H1 (cell line): Measurements from ENCODE around the gene ESRP2. TPM values are rescaled to one million over a fixed set of nuclear protein-coding genes. Genes with fewer than 3 reads are reported as not detected.

ENCODE experiments used
- CTCF ChIA-PET: fragments of 300-600 bp; sonication (Branson Sonifier 250); formaldehyde crosslinking; loops from one replicate; lab custom pipeline; 2021; ENCODE audit not compliant: partially characterized antibody; lab: Charles Lee
- POLR2A ChIA-PET: fragments of 300-600 bp; sonication (Branson Sonifier 250); formaldehyde crosslinking; loops from one replicate; lab custom pipeline; 2021; ENCODE audit warnings: inconsistent platforms; ENCODE audit not compliant: partially characterized antibody; lab: Charles Lee
- DNase-seq, 2 experiments: peaks; one replicate each; pipeline versions ENCODE4 v3.0.0 to v3.0.0-alpha.2; 2010 to 2022; ENCODE audit warnings: low spot score in 2 of 2, low read depth in 1 of 2, mixed read lengths in 1 of 2
- FAIRE-seq: peaks from 2 replicates; lab custom pipeline; 2011; peaks lifted over from hg19 to GRCh38; lab: Jason Lieb, UNC
- H2AFZ ChIP-seq: 2 replicates; pipeline ENCODE4 v1.8.1; 2012; ENCODE audit warnings: low read length, inconsistent platforms
- H2AK5ac ChIP-seq: 2 replicates; pipeline ENCODE4 v1.6.1; 2013; ENCODE audit warnings: low read depth, low read length
- H2BK120ac ChIP-seq: replicated peaks from 2 replicates; pipeline ENCODE3; 2013; ENCODE audit warnings: low read depth, low read length, inconsistent platforms
- H2BK12ac ChIP-seq: 2 replicates; pipeline ENCODE4 v1.6.1; 2013; ENCODE audit warnings: low read depth, low read length
- H2BK15ac ChIP-seq: 2 replicates; pipeline ENCODE4 v1.6.1; 2013; ENCODE audit warnings: low read length
- H2BK20ac ChIP-seq: 2 replicates; pipeline ENCODE4 v1.6.1; 2013; ENCODE audit warnings: low read length
- H2BK5ac ChIP-seq: 2 replicates; pipeline ENCODE4 v1.6.1; 2013; ENCODE audit warnings: low read depth, low read length
- H3K14ac ChIP-seq: 2 replicates; pipeline ENCODE4 v1.6.1; 2013; ENCODE audit warnings: inconsistent platforms; ENCODE audit not compliant: insufficient read length
- H3K18ac ChIP-seq: 2 replicates; pipeline ENCODE4 v1.6.1; 2013; ENCODE audit warnings: low read length; ENCODE audit errors: extremely low read depth
- H3K23ac ChIP-seq: 2 replicates; pipeline ENCODE4 v1.6.1; 2013; ENCODE audit warnings: inconsistent platforms; ENCODE audit not compliant: insufficient read length
- H3K23me2 ChIP-seq: 2 replicates; pipeline ENCODE4 v1.6.1; 2013; ENCODE audit warnings: low read depth, low read length
- H3K27ac ChIP-seq: 2 replicates; pipeline ENCODE4 v1.6.1; 2011; ENCODE audit warnings: low read depth, low read length, inconsistent platforms
- H3K27me3 ChIP-seq, 4 experiments: replicated peaks in 1 of 4; 1 replicate in 1 of 4; 2 replicates in 3 of 4; pipeline versions ENCODE4 v1.6.1 to v1.8.1; 2011 to 2013; ENCODE audit warnings: low read length in 3 of 4, mild to moderate bottlenecking in 3 of 4, inconsistent platforms in 2 of 4, mixed read lengths in 2 of 4, moderate library complexity in 1 of 4; ENCODE audit not compliant: control insufficient read depth in 3 of 4, insufficient read depth in 3 of 4; ENCODE audit errors: extremely low read depth in 1 of 4
- H3K36me3 ChIP-seq, 4 experiments: 2 replicates each; pipeline versions ENCODE4 v1.6.1 to v1.8.1; 2011 to 2013; ENCODE audit warnings: mild to moderate bottlenecking in 4 of 4, low read length in 3 of 4, moderate library complexity in 2 of 4, control low read depth in 1 of 4, inconsistent platforms in 1 of 4; ENCODE audit not compliant: insufficient read depth in 4 of 4, control insufficient read depth in 2 of 4
- H3K4ac ChIP-seq: replicated peaks from 2 replicates; pipeline ENCODE3; 2013; ENCODE audit warnings: low read length, low read depth, mixed read lengths, inconsistent platforms; ENCODE audit not compliant: insufficient read length
- H3K4me1 ChIP-seq, 4 experiments: replicated peaks in 1 of 4; 1 replicate in 1 of 4; 2 replicates in 3 of 4; pipeline versions ENCODE4 v1.6.1 to v1.8.1; 2011 to 2013; ENCODE audit warnings: low read length in 3 of 4, inconsistent platforms in 2 of 4, mixed read lengths in 1 of 4; ENCODE audit not compliant: insufficient read depth in 4 of 4, control insufficient read depth in 3 of 4
- H3K4me2 ChIP-seq, 2 experiments: 2 replicates each; pipeline versions ENCODE4 v1.6.1 to v1.8.1; 2011 to 2013; ENCODE audit warnings: low read depth in 2 of 2, low read length in 2 of 2, control low read depth in 1 of 2, inconsistent platforms in 1 of 2, mild to moderate bottlenecking in 1 of 2; ENCODE audit not compliant: insufficient read depth in 1 of 2
- H3K4me3 ChIP-seq, 4 experiments: fragments of 200-600, 300-600 bp in 1 of 4; sonication (generic), shearing (Covaris generic), sonication (Bioruptor Twin) in 1 of 4; 2 replicates each; pipeline versions ENCODE4 v1.5.1 to v1.8.1; 2011 to 2016; ENCODE audit warnings: low read length in 4 of 4, low read depth in 3 of 4, control low read depth in 2 of 4, inconsistent platforms in 2 of 4, mild to moderate bottlenecking in 2 of 4, mixed read lengths in 1 of 4, moderate library complexity in 1 of 4; ENCODE audit not compliant: insufficient read depth in 2 of 4; ENCODE audit errors: extremely low read depth in 1 of 4
- H3K56ac ChIP-seq: replicated peaks from 2 replicates; pipeline ENCODE3; 2013; ENCODE audit warnings: low read depth, mild to moderate bottlenecking, mixed read lengths, low read length, inconsistent platforms; ENCODE audit not compliant: insufficient read length
- H3K79me1 ChIP-seq: 2 replicates; pipeline ENCODE4 v1.6.1; 2013; ENCODE audit warnings: low read depth, low read length, control low read depth
- H3K79me2 ChIP-seq, 2 experiments: 2 replicates each; pipeline versions ENCODE4 v1.6.1 to v1.8.1; 2012 to 2013; ENCODE audit warnings: low read length in 2 of 2, mild to moderate bottlenecking in 2 of 2, inconsistent platforms in 1 of 2; ENCODE audit not compliant: insufficient read depth in 2 of 2, control insufficient read depth in 1 of 2
- H3K9ac ChIP-seq, 4 experiments: replicated peaks in 1 of 4; 1 replicate in 1 of 4; 2 replicates in 3 of 4; pipeline versions ENCODE4 v1.6.1 to v1.8.1; 2011 to 2013; ENCODE audit warnings: low read depth in 3 of 4, low read length in 3 of 4, control low read depth in 2 of 4, mild to moderate bottlenecking in 2 of 4, moderate library complexity in 2 of 4, inconsistent platforms in 1 of 4; ENCODE audit errors: extremely low read depth in 1 of 4
- H3K9me3 ChIP-seq, 2 experiments: 2 replicates each; pipeline versions ENCODE4 v1.6.1 to v1.8.1; 2012 to 2013; ENCODE audit warnings: mild to moderate bottlenecking in 2 of 2, moderate library complexity in 2 of 2, control low read depth in 1 of 2, inconsistent platforms in 1 of 2, low read depth in 1 of 2, low read length in 1 of 2, mixed read lengths in 1 of 2; ENCODE audit not compliant: insufficient read depth in 2 of 2
- H4K20me1 ChIP-seq, 2 experiments: replicated peaks in 1 of 2; 2 replicates each; pipeline versions ENCODE3 to v1.8.1; 2011 to 2013; ENCODE audit warnings: inconsistent platforms in 2 of 2, low read length in 2 of 2, mild to moderate bottlenecking in 1 of 2; ENCODE audit not compliant: insufficient read depth in 2 of 2, control insufficient read depth in 1 of 2
- H4K5ac ChIP-seq: 2 replicates; pipeline ENCODE4 v1.6.1; 2013; ENCODE audit warnings: low read length, low read depth, mixed read lengths, inconsistent platforms; ENCODE audit not compliant: insufficient read length
- H4K8ac ChIP-seq: 2 replicates; pipeline ENCODE4 v1.8.0; 2013; ENCODE audit warnings: mild to moderate bottlenecking, moderate library complexity, low read length, inconsistent platforms; ENCODE audit not compliant: insufficient read depth; ENCODE audit errors: extremely low read depth
- H4K91ac ChIP-seq: replicated peaks from 2 replicates; pipeline ENCODE3; 2013; ENCODE audit warnings: low read length, mixed read lengths, inconsistent platforms; ENCODE audit not compliant: insufficient read length
- EGR1 ChIP-seq: IDR thresholded peaks from 2 replicates; pipeline ENCODE4 v1.6.1; 2011; ENCODE audit warnings: low read depth, low read length, borderline replicate concordance
- HDAC2 ChIP-seq, 2 experiments: fragments of 300-600 bp in 1 of 2; sonication (generic) in 1 of 2; IDR thresholded peaks; 2 replicates each; pipeline ENCODE4 v1.6.1; 2011 to 2012; ENCODE audit warnings: low read depth in 2 of 2, low read length in 2 of 2, mild to moderate bottlenecking in 2 of 2, moderate library complexity in 2 of 2, borderline replicate concordance in 1 of 2, inconsistent platforms in 1 of 2
- KDM1A ChIP-seq: fragments of 200-600, 300-600 bp; sonication (generic); IDR thresholded peaks from 2 replicates; pipeline ENCODE4 v1.7.1; 2016; ENCODE audit warnings: mild to moderate bottlenecking, low read length, borderline replicate concordance
- MAFK ChIP-seq: IDR thresholded peaks from 2 replicates; pipeline ENCODE4 v1.6.1; 2012; ENCODE audit warnings: low read depth, mild to moderate bottlenecking, improper control_type of control experiment, low read length
- NRF1 ChIP-seq: IDR thresholded peaks from 2 replicates; pipeline ENCODE4 v1.6.1; 2011; ENCODE audit warnings: mild to moderate bottlenecking, low read depth, low read length, improper control_type of control experiment
- RBBP5 ChIP-seq: IDR thresholded peaks from 2 replicates; pipeline ENCODE4 v1.7.1; 2012; ENCODE audit warnings: low read depth, mild to moderate bottlenecking, inconsistent platforms, low read length, moderate library complexity, borderline replicate concordance
- TEAD4 ChIP-seq: IDR thresholded peaks from 2 replicates; pipeline ENCODE4 v1.6.1; 2012; ENCODE audit warnings: low read depth, low read length, inconsistent platforms, mixed read lengths
- WGBS, 2 experiments: shearing (Covaris generic) in 1 of 2; methylation state at CpG; one replicate each; pipeline versions ENCODE4 v1.1.6 to v1.1.7; 2013 to 2015; ENCODE audit warnings: low lambda C conversion rate in 2 of 2, mixed read lengths in 2 of 2, inconsistent platforms in 1 of 2, low coverage in 1 of 2, missing lambda C conversion rate in 1 of 2; ENCODE audit not compliant: insufficient replicate concordance in 2 of 2, insufficient coverage in 1 of 2, insufficient read length in 1 of 2; ENCODE audit errors: extremely low coverage in 1 of 2, missing lambda C conversion rate in 1 of 2; 5-methylcytosine and 5-hydroxymethylcytosine counted together
- polyA plus RNA-seq, 7 experiments: library from polyadenylated mRNA; depleted of rRNA in 3 of 7; stranded (reverse) in 5 of 7; unstranded in 2 of 7; fragments of >200 nt in 5 of 7; fragments of 200-250 nt in 2 of 7; gene quantifications; 1 replicate in 5 of 7; 2 replicates in 1 of 7; 4 replicates in 1 of 7; pipeline versions ENCODE4 v1.2.1 to v1.2.3, GENCODE V29; 2011 to 2013; ENCODE audit warnings: missing spikeins in 2 of 7, mixed read lengths in 2 of 7
- total RNA-seq: library from RNA; stranded (reverse); fragmentation: NEBNext Ultra II Directional; extraction: Animal tissue kit (Norgen Biotek cat#: 25700); gene quantifications from 2 replicates; pipeline ENCODE4 v1.2.1, GENCODE V29; 2021

Gene ESRP2
- total and polyA plus RNA-seq, 2 of the 8 experiments (the other 6 are each of a cell fraction or from before 2014, with no cell fraction given), result 35.1 to 45.8 TPM

GRCh38 chr16:68206245-68206644 is 29.7 kb downstream of the ESRP2 start:
- ChIA-PET POLR2A (interaction anchor here (0.6 to 0.8 kb wide), 2 partner anchors 28 to 96 kb away, joined by 3 to 4 read pairs; no protein-coding TSS in a partner anchor), CTCF (interaction anchor here (0.7 to 1.1 kb wide), 3 partner anchors 69 to 323 kb away, joined by 3 read pairs; no protein-coding TSS in a partner anchor)
- H2BK120ac ChIP-seq, result no peak overlapping the region

More at GRCh38 chr16:68206245-68206644, 29.7 kb downstream of the ESRP2 start:
- H3K79me1 ChIP-seq, result no peaks in the 10 kb centered on the region
- H3K18ac ChIP-seq, result no peak overlapping the region
- H3K4me3 ChIP-seq, result no peak overlapping the region
- FAIRE-seq (no peak), DNase-seq (no peak)
- H3K23ac ChIP-seq, result no peak overlapping the region
- H3K27me3 ChIP-seq, result no peaks in the 10 kb centered on the region
- 88% methylated on average over 2 of the region's 2 CpGs; no CpG with 5 or more reads in 1 of the 2 experiments for WGBS, 2 experiments
- no peak overlapping the region for H2BK12ac ChIP-seq
- H4K20me1 ChIP-seq, result no peaks in the 10 kb centered on the region
- no peaks in the 10 kb centered on the region for H3K9me3 ChIP-seq
- no peak overlapping the region for H4K5ac ChIP-seq
- no peak overlapping the region for H3K14ac ChIP-seq
- H3K4ac ChIP-seq, result no peak overlapping the region
- no peaks in the 10 kb centered on the region for H3K79me2 ChIP-seq
- no peaks in the 10 kb centered on the region for H3K36me3 ChIP-seq
- H4K91ac ChIP-seq, result no peak overlapping the region
- no peak overlapping the region for H3K9ac ChIP-seq
- H2BK5ac ChIP-seq, result no peak overlapping the region
- no peak overlapping the region for H2BK15ac ChIP-seq
- H2AK5ac ChIP-seq, result no peak overlapping the region
- no peak overlapping the region for H3K4me2 ChIP-seq
- no peak overlapping the region for H3K56ac ChIP-seq
- no peaks in the 10 kb centered on the region for H3K4me1 ChIP-seq
- H2BK20ac ChIP-seq, result no peak overlapping the region
- H4K8ac ChIP-seq, result no peak overlapping the region
- no peak overlapping the region for H2AFZ ChIP-seq
- TF ChIP-seq TEAD4 (no peak), MAFK (no peak), KDM1A (no peak), HDAC2 (IDR thresholded peaks at IDR 0.05; ENCODE audit: borderline replicate concordance in 1 of 2, low read depth in 2 of 2, low read length in 2 of 2) (no peak), EGR1 (no peak), RBBP5 (no peak), NRF1 (no peak)
- H3K23me2 ChIP-seq, result no peaks in the 10 kb centered on the region
- no peak overlapping the region for H3K27ac ChIP-seq
